Left ventricle myocardium inferior (tissue), 1 donor: ENCODE measurements around the gene RBM25. TPM values are rescaled to one million over a fixed set of nuclear protein-coding genes. Genes with fewer than 3 reads are reported as not detected.

Experiments
- DNase-seq: peaks from one replicate; pipeline ENCODE4 v3.0.0-alpha.2; 2020
- H3K27ac ChIP-seq: fragments of 200-600 bp; replicated peaks from 2 replicates; pipeline ENCODE4 v1.8.0; 2021
- H3K27me3 ChIP-seq: fragments of 200-600 bp; 2 replicates; pipeline ENCODE4 v1.8.0; 2021; ENCODE audit warnings: low read depth
- H3K36me3 ChIP-seq: fragments of 200-600 bp; 2 replicates; pipeline ENCODE4 v1.8.0; 2021
- H3K4me1 ChIP-seq: fragments of 200-600 bp; 2 replicates; pipeline ENCODE4 v1.8.0; 2021
- H3K4me3 ChIP-seq: fragments of 200-600 bp; 2 replicates; pipeline ENCODE4 v1.8.0; 2021; ENCODE audit warnings: mild to moderate bottlenecking, moderate library complexity
- H3K9me3 ChIP-seq: fragments of 200-600 bp; replicated peaks from 2 replicates; pipeline ENCODE4 v1.8.0; 2021
- intact Hi-C: fragments of 100-400 bp; cut with micrococcal nuclease; formaldehyde crosslinking; loops from one replicate; pipeline ENCODE4 v1.11.0; 2022
- total RNA-seq: library from RNA; stranded (reverse); fragmentation: NEBNext Ultra II Directional; extraction: Animal tissue kit (Norgen Biotek cat#: 25700); gene quantifications from one replicate; pipeline ENCODE4 v1.2.1, GENCODE V29; 2021
- TF ChIP-seq, protein P1 (sequence below): fragments of 200-600 bp; IDR thresholded peaks from 2 replicates; pipeline ENCODE4 v1.8.0; 2021; ENCODE audit warnings: antibody characterized with exemption, mild to moderate bottlenecking, borderline replicate concordance
- donor health status: DM: no; HTN: yes; CAD: no; lungs with severe emphysema.

Gene RBM25
- total RNA-seq, 1 donor from 2014 or later: 36.9 TPM

GRCh38 chr14:73170686-73171085 is 112.4 kb downstream of the RBM25 start:
- H3K36me3 ChIP-seq: peaks cover 91% of the 10 kb centered on the region
- intact Hi-C loops: loop anchor here (10.0 kb wide), 1 partner anchor 304 kb away; no protein-coding TSS in a partner anchor
- TF ChIP-seq, protein P1, sequence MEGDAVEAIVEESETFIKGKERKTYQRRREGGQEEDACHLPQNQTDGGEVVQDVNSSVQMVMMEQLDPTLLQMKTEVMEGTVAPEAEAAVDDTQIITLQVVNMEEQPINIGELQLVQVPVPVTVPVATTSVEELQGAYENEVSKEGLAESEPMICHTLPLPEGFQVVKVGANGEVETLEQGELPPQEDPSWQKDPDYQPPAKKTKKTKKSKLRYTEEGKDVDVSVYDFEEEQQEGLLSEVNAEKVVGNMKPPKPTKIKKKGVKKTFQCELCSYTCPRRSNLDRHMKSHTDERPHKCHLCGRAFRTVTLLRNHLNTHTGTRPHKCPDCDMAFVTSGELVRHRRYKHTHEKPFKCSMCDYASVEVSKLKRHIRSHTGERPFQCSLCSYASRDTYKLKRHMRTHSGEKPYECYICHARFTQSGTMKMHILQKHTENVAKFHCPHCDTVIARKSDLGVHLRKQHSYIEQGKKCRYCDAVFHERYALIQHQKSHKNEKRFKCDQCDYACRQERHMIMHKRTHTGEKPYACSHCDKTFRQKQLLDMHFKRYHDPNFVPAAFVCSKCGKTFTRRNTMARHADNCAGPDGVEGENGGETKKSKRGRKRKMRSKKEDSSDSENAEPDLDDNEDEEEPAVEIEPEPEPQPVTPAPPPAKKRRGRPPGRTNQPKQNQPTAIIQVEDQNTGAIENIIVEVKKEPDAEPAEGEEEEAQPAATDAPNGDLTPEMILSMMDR: no peak

GRCh38 chr14:73172500-73172899 is 114.2 kb downstream of the RBM25 start:
- H3K9me3 ChIP-seq: no peaks in the 10 kb centered on the region
- no peaks in the 10 kb centered on the region for H3K4me1 ChIP-seq
- TF ChIP-seq, protein P1: no peak
- intact Hi-C loops: loop anchor here (10.0 kb wide), 1 partner anchor 302 kb away; no protein-coding TSS in a partner anchor
- H3K27ac ChIP-seq: no peak overlapping the region
- DNase-seq: no peak
- no peaks in the 10 kb centered on the region for H3K27me3 ChIP-seq
- peaks cover 80% of the 10 kb centered on the region for H3K36me3 ChIP-seq
- H3K4me3 ChIP-seq: no peak overlapping the region

More at GRCh38 chr14:73170686-73171085, 112.4 kb downstream of the RBM25 start:
- Histone ChIP-seq H3K27me3 (no peaks in the 10 kb centered on the region), H3K4me1 (no peaks in the 10 kb centered on the region), H3K4me3 (no peak overlapping the region), H3K9me3 (no peaks in the 10 kb centered on the region), H3K27ac (no peak overlapping the region)
- no peak for DNase-seq

DNA sequence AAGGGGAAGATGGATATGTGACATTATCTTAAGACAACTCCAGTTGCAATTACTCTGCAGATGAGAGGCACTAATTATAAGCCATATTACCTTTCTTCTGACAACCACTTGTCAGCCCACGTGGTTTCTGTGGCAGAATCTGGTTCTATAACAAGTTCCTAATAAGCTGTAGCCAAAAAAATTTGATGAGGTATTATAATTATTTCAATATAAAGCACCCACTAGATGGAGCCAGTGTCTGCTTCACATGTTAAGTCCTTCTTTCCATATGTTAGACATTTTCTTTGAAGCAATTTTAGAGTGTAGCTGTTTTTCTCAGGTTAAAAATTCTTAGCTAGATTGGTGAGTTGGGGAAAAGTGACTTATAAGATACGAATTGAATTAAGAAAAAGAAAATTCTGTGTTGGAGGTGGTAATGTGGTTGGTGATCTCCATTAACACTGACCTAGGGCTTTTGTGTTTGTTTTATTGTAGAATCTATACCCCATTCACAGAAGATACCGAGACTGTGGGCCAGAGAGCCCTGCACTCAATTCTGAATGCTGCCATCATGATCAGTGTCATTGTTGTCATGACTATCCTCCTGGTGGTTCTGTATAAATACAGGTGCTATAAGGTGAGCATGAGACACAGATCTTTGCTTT is 114.9 kb downstream of the RBM25 start:
- Histone ChIP-seq H3K27me3 (no peaks in the 10 kb centered on the region), H3K4me1 (no peaks in the 10 kb centered on the region), H3K27ac (no peak overlapping the region), H3K9me3 (no peaks in the 10 kb centered on the region), H3K4me3 (no peak overlapping the region), H3K36me3 (peaks cover 76% of the 10 kb centered on the region)
- intact Hi-C loops: loop anchor here (10.0 kb wide), 1 partner anchor 302 kb away; no protein-coding TSS in a partner anchor
- no peak for DNase-seq
- TF ChIP-seq, protein P1: peak; percentile 56

Other genes starting within 250 kb of the RBM25 start
- 37.7 TPM for gene DPF3, start 164.4 kb upstream of the RBM25 start, total RNA-seq
- gene DCAF4, start 132.1 kb upstream of the RBM25 start, total RNA-seq: 6.9 TPM
- gene ZFYVE1, start 31.4 kb upstream of the RBM25 start, total RNA-seq: 14.4 TPM
- gene PSEN1, start 78.0 kb downstream of the RBM25 start, total RNA-seq: 25.2 TPM
- 1.2 TPM for gene PAPLN, start 179.0 kb downstream of the RBM25 start, total RNA-seq